GM23338 (cell line): ENCODE results near the gene DENND4B. TPM values are rescaled to one million over a fixed set of nuclear protein-coding genes. Genes with fewer than 3 reads are reported as not detected.

ENCODE experiments used
- ATAC-seq: fragments of 200-7000 bp; cut with Tn5 transposase; 3 replicates; pipeline ENCODE4 v1.9.1; 2020
- DNase-seq: peaks from one replicate; pipeline ENCODE4 v3.0.0-alpha.2; 2015; ENCODE audit warnings: low spot score
- H2AFZ ChIP-seq: fragments of 200-600 bp; sonication (generic); 2 replicates; pipeline ENCODE4 v1.8.0; 2016; ENCODE audit warnings: antibody characterized with exemption, mild to moderate bottlenecking, moderate library complexity
- H3F3A ChIP-seq: fragments of 200-600 bp; sonication (generic); replicated peaks from 2 replicates; pipeline ENCODE4 v1.8.0; 2017; ENCODE audit warnings: antibody characterized with exemption, mixed run types, low read depth
- H3K27ac ChIP-seq: fragments of 200-600 bp; sonication (generic); 2 replicates; pipeline ENCODE4 v1.6.1; 2016; ENCODE audit warnings: low read depth
- H3K27me3 ChIP-seq: fragments of 200-600 bp; sonication (generic); 2 replicates; pipeline ENCODE4 v1.8.0; 2016; ENCODE audit warnings: mild to moderate bottlenecking, mixed run types, moderate library complexity; ENCODE audit not compliant: insufficient read depth
- H3K36me3 ChIP-seq: fragments of 200-600 bp; sonication (generic); 2 replicates; pipeline ENCODE4 v1.8.0; 2016; ENCODE audit warnings: mild to moderate bottlenecking; ENCODE audit not compliant: insufficient read depth
- H3K4me1 ChIP-seq: fragments of 200-600 bp; sonication (generic); 2 replicates; pipeline ENCODE4 v1.8.0; 2016; ENCODE audit warnings: mild to moderate bottlenecking, moderate library complexity; ENCODE audit not compliant: insufficient read depth
- H3K4me2 ChIP-seq: fragments of 200-600 bp; sonication (generic); 2 replicates; pipeline ENCODE4 v1.7.1; 2017; ENCODE audit warnings: mixed run types
- H3K4me3 ChIP-seq: fragments of 200-600 bp; sonication (generic); 2 replicates; pipeline ENCODE4 v1.6.1; 2016; ENCODE audit warnings: mixed run types
- H3K79me2 ChIP-seq: fragments of 200-600 bp; sonication (generic); replicated peaks from 2 replicates; pipeline ENCODE4 v1.8.0; 2017; ENCODE audit warnings: mild to moderate bottlenecking; ENCODE audit not compliant: insufficient read depth
- H3K9me2 ChIP-seq: fragments of 200-600 bp; sonication (generic); 2 replicates; pipeline ENCODE4 v1.8.0; 2017; ENCODE audit not compliant: insufficient read depth
- H4K20me1 ChIP-seq: fragments of 200-600 bp; sonication (generic); replicated peaks from 2 replicates; pipeline ENCODE4 v1.8.0; 2017; ENCODE audit warnings: mild to moderate bottlenecking; ENCODE audit not compliant: insufficient read depth
- H3K27ac Mint-ChIP-seq: 2 replicates; pipeline ENCODE4 v1.8.0; 2020; ENCODE audit warnings: inconsistent platforms, mild to moderate bottlenecking, moderate library complexity, mixed read lengths
- H3K27me3 Mint-ChIP-seq: 3 replicates; pipeline ENCODE4 v1.8.0; 2022; ENCODE audit warnings: low read depth, mild to moderate bottlenecking, moderate library complexity, mixed read lengths, inconsistent platforms; ENCODE audit not compliant: insufficient read depth, poor library complexity
- H3K36me3 Mint-ChIP-seq: 3 replicates; pipeline ENCODE4 v1.8.0; 2021; ENCODE audit warnings: low read depth, mild to moderate bottlenecking, inconsistent platforms, moderate library complexity, mixed read lengths
- H3K4me1 Mint-ChIP-seq: 3 replicates; pipeline ENCODE4 v1.8.0; 2020; ENCODE audit warnings: mild to moderate bottlenecking, inconsistent platforms, mixed read lengths
- H3K4me3 Mint-ChIP-seq: 3 replicates; pipeline ENCODE4 v1.8.0; 2021; ENCODE audit warnings: moderate library complexity, mild to moderate bottlenecking, inconsistent platforms, mixed read lengths
- H3K9me3 Mint-ChIP-seq: 3 replicates; pipeline ENCODE4 v1.8.0; 2020; ENCODE audit warnings: moderate library complexity, mild to moderate bottlenecking, inconsistent platforms, mixed read lengths
- CREB1 ChIP-seq: fragments of 250-450 bp; sonication (Bioruptor Pico); IDR thresholded peaks from 2 replicates; pipeline ENCODE4 v1.5.0; 2020; ENCODE audit warnings: low read depth, mild to moderate bottlenecking, moderate library complexity
- EZH2 ChIP-seq: fragments of 200-600 bp; sonication (generic); IDR thresholded peaks from one replicate; pipeline ENCODE4 v1.8.0; 2017; ENCODE audit warnings: antibody characterized with exemption, mild to moderate bottlenecking, low read depth; ENCODE audit not compliant: unreplicated experiment
- EZH2phosphoT487 ChIP-seq: fragments of 200-600 bp; sonication (generic); IDR thresholded peaks from one replicate; pipeline ENCODE4 v1.8.1; 2018; ENCODE audit warnings: antibody characterized with exemption; ENCODE audit not compliant: unreplicated experiment
- NANOG ChIP-seq: IDR thresholded peaks from 2 replicates; pipeline ENCODE4 v1.6.1; 2016; ENCODE audit warnings: antibody characterized with exemption, borderline replicate concordance
- REST ChIP-seq: IDR thresholded peaks from one replicate; pipeline ENCODE4 v1.6.1; 2018; ENCODE audit warnings: antibody characterized with exemption; ENCODE audit not compliant: unreplicated experiment
- ZNF114 ChIP-seq: fragments of 250-450 bp; sonication (Bioruptor Pico); IDR thresholded peaks from 2 replicates; pipeline ENCODE4 v1.5.0; 2020; ENCODE audit warnings: mild to moderate bottlenecking, moderate library complexity
- ZNF331 ChIP-seq: fragments of 250-450 bp; sonication (Bioruptor Pico); IDR thresholded peaks from 2 replicates; pipeline ENCODE4 v1.5.0; 2020; ENCODE audit warnings: low read depth, mild to moderate bottlenecking, moderate library complexity
- polyA plus RNA-seq: library from polyadenylated mRNA; unstranded; fragments of >200 nt; fragmentation: Nextera tagmentation; extraction: Ambion mirVana; gene quantifications from 2 replicates; pipeline ENCODE4 v1.2.1, GENCODE V29; 2016
- total RNA-seq: library from RNA; depleted of rRNA; stranded (reverse); fragments of >200 nt; shearing (Covaris generic); gene quantifications from 2 replicates; pipeline ENCODE4 v1.2.3, GENCODE V29; 2014
- TF ChIP-seq, protein P1 (sequence below): fragments of 250-450 bp; sonication (Bioruptor Pico); IDR thresholded peaks from 2 replicates; pipeline ENCODE4 v1.5.0; 2020; ENCODE audit warnings: mild to moderate bottlenecking, moderate library complexity

Gene DENND4B
- total and polyA plus RNA-seq, 2 experiments from 2014 or later = 29.4 to 57.0 TPM

GRCh38 chr1:153968408-153968807 is 21.9 kb upstream of the DENND4B start:
- Histone ChIP-seq H3F3A (peaks cover 27% of the 10 kb centered on the region; the same call in 1 of the 2 replicates), H3K27ac (peak overlapping the region; percentile 97), H3K27me3 (no peaks in the 10 kb centered on the region), H2AFZ (no peak overlapping the region), H3K36me3 (no peaks in the 10 kb centered on the region; the same call in 1 of the 2 replicates), H3K4me1 (peaks cover 28% of the 10 kb centered on the region), H3K4me3 (peak overlapping the region; percentile 62), H3K4me2 (peak overlapping the region; percentile 76), H3K9me2 (no peaks in the 10 kb centered on the region), H3K79me2 (peaks cover 26% of the 10 kb centered on the region), H4K20me1 (no peaks in the 10 kb centered on the region)
- Mint-ChIP-seq H3K27ac (peak overlapping the region; percentile 97), H3K27me3 (peaks cover 18% of the 10 kb centered on the region), H3K9me3 (peaks cover 4% of the 10 kb centered on the region; the same call in 1 of the 3 replicates), H3K36me3 (peaks cover 40% of the 10 kb centered on the region), H3K4me3 (peak overlapping the region; percentile 81), H3K4me1 (peaks cover 21% of the 10 kb centered on the region)
- ATAC-seq (no peak), DNase-seq (no peak)
- no peak for TF ChIP-seq EZH2
- no peak for TF ChIP-seq ZNF114 (CRISPR knock-in tag)
- no peak for TF ChIP-seq ZNF331 (CRISPR knock-in tag)
- TF ChIP-seq EZH2phosphoT487 = no peak
- TF ChIP-seq NANOG = no peak
- TF ChIP-seq REST = no peak
- no peak for TF ChIP-seq CREB1
- TF ChIP-seq, protein P1, sequence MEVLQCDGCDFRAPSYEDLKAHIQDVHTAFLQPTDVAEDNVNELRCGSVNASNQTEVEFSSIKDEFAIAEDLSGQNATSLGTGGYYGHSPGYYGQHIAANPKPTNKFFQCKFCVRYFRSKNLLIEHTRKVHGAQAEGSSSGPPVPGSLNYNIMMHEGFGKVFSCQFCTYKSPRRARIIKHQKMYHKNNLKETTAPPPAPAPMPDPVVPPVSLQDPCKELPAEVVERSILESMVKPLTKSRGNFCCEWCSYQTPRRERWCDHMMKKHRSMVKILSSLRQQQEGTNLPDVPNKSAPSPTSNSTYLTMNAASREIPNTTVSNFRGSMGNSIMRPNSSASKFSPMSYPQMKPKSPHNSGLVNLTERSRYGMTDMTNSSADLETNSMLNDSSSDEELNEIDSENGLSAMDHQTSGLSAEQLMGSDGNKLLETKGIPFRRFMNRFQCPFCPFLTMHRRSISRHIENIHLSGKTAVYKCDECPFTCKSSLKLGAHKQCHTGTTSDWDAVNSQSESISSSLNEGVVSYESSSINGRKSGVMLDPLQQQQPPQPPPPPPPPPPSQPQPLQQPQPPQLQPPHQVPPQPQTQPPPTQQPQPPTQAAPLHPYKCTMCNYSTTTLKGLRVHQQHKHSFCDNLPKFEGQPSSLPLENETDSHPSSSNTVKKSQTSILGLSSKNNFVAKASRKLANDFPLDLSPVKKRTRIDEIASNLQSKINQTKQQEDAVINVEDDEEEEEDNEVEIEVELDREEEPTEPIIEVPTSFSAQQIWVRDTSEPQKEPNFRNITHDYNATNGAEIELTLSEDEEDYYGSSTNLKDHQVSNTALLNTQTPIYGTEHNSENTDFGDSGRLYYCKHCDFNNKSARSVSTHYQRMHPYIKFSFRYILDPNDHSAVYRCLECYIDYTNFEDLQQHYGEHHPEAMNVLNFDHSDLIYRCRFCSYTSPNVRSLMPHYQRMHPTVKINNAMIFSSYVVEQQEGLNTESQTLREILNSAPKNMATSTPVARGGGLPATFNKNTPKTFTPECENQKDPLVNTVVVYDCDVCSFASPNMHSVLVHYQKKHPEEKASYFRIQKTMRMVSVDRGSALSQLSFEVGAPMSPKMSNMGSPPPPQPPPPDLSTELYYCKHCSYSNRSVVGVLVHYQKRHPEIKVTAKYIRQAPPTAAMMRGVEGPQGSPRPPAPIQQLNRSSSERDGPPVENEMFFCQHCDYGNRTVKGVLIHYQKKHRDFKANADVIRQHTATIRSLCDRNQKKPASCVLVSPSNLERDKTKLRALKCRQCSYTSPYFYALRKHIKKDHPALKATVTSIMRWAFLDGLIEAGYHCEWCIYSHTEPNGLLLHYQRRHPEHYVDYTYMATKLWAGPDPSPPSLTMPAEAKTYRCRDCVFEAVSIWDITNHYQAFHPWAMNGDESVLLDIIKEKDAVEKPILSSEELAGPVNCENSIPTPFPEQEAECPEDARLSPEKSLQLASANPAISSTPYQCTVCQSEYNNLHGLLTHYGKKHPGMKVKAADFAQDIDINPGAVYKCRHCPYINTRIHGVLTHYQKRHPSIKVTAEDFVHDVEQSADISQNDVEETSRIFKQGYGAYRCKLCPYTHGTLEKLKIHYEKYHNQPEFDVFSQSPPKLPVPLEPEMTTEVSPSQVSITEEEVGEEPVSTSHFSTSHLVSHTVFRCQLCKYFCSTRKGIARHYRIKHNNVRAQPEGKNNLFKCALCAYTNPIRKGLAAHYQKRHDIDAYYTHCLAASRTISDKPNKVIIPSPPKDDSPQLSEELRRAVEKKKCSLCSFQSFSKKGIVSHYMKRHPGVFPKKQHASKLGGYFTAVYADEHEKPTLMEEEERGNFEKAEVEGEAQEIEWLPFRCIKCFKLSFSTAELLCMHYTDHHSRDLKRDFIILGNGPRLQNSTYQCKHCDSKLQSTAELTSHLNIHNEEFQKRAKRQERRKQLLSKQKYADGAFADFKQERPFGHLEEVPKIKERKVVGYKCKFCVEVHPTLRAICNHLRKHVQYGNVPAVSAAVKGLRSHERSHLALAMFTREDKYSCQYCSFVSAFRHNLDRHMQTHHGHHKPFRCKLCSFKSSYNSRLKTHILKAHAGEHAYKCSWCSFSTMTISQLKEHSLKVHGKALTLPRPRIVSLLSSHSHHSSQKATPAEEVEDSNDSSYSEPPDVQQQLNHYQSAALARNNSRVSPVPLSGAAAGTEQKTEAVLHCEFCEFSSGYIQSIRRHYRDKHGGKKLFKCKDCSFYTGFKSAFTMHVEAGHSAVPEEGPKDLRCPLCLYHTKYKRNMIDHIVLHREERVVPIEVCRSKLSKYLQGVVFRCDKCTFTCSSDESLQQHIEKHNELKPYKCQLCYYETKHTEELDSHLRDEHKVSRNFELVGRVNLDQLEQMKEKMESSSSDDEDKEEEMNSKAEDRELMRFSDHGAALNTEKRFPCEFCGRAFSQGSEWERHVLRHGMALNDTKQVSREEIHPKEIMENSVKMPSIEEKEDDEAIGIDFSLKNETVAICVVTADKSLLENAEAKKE (CRISPR knock-in tag) = no peak
